ENCODE data around the gene UXT. TPM values are rescaled to one million over a fixed set of nuclear protein-coding genes. Genes with fewer than 3 reads are reported as not detected.

Gene UXT
- total and polyA plus RNA-seq, 2 experiments from 2014 or later = 58.4 to 141 TPM

DNA sequence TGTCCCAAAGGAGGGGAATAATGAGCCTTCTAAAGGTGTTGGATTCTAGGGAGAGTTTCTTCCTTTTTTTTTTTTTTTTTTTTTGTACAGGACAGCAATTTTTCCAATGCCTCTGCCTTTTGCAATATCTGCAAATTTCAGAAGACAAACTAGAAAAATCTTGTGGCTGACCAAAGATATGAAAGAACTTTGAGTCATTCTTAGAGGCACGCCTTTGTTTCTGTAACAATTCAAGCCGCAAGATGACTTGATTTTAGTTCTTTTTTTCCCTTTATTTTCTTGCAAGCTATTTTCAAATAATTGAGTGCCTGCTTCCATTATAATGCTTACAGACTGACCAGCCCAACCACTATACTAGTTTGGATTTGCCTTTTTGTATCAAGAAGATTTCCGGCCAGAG, 47.6 kb upstream of the UXT start (continued):
- TF ChIP-seq NANOG (IDR thresholded peaks at IDR 0.05; ENCODE audit: borderline replicate concordance) = no peak

DNA sequence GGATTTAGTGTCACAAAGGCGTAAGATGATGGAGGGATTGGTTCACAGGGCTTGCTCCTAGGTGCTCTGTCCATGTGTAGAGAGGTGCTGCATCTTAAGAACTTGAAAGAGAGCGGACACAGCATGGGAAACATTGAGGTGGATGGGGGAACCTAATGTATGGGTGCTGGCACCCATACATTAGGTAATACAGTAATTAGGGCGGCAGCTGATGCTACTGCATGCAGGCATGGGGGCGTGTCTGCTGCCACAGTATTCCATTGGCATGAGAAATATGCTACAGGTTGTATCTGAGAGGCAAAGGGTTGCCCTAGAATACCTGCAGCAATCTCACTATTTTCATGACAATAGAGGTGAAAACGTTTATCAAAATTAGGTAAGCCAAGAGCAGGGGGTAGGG, 45.8 kb upstream of the UXT start:
- ATAC-seq (no peak), DNase-seq (ENCODE audit: low spot score) (no peak)
- Histone ChIP-seq H3K27ac (ENCODE audit: low read depth) (no peak overlapping the region), H2AFZ (no peak overlapping the region), H3K36me3 (ENCODE audit: insufficient read depth) (no peaks in the 10 kb centered on the region), H3F3A (replicated peaks; ENCODE audit: low read depth) (no peaks in the 10 kb centered on the region), H3K9me2 (ENCODE audit: insufficient read depth) (no peaks in the 10 kb centered on the region), H3K4me1 (ENCODE audit: insufficient read depth) (no peaks in the 10 kb centered on the region), H3K79me2 (replicated peaks; ENCODE audit: insufficient read depth) (no peaks in the 10 kb centered on the region), H3K27me3 (ENCODE audit: insufficient read depth) (no peaks in the 10 kb centered on the region), H3K4me3 (no peak overlapping the region), H4K20me1 (replicated peaks; ENCODE audit: insufficient read depth) (no peaks in the 10 kb centered on the region), H3K4me2 (no peak overlapping the region)
- Mint-ChIP-seq H3K36me3 (ENCODE audit: low read depth) (no peaks in the 10 kb centered on the region), H3K4me3 (no peak overlapping the region), H3K9me3 (no peaks in the 10 kb centered on the region), H3K27ac (no peak overlapping the region), H3K27me3 (ENCODE audit: insufficient read depth, low read depth, poor library complexity) (no peaks in the 10 kb centered on the region), H3K4me1 (peaks cover 12% of the 10 kb centered on the region; the same call in 2 of the 3 replicates)
- TF ChIP-seq, protein P1, sequence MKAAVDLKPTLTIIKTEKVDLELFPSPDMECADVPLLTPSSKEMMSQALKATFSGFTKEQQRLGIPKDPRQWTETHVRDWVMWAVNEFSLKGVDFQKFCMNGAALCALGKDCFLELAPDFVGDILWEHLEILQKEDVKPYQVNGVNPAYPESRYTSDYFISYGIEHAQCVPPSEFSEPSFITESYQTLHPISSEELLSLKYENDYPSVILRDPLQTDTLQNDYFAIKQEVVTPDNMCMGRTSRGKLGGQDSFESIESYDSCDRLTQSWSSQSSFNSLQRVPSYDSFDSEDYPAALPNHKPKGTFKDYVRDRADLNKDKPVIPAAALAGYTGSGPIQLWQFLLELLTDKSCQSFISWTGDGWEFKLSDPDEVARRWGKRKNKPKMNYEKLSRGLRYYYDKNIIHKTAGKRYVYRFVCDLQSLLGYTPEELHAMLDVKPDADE (IDR thresholded peaks at IDR 0.05) = no peak
- TF ChIP-seq STAT1 (IDR thresholded peaks at IDR 0.05; ENCODE audit: unreplicated experiment) (no peak), ZNF331 (CRISPR knock-in tag; IDR thresholded peaks at IDR 0.05; ENCODE audit: low read depth) (no peak), CREB1 (CRISPR knock-in tag; IDR thresholded peaks at IDR 0.05; ENCODE audit: low read depth) (no peak), ZNF114 (CRISPR knock-in tag; IDR thresholded peaks at IDR 0.05) (no peak), POLR2AphosphoS5 (IDR thresholded peaks at IDR 0.05; ENCODE audit: low read depth) (no peak), NANOG (IDR thresholded peaks at IDR 0.05; ENCODE audit: borderline replicate concordance) (no peak), EZH2phosphoT487 (IDR thresholded peaks at IDR 0.05; ENCODE audit: unreplicated experiment) (no peak), EZH2 (IDR thresholded peaks at IDR 0.05; ENCODE audit: low read depth, unreplicated experiment) (no peak), JUNB (IDR thresholded peaks at IDR 0.05; ENCODE audit: unreplicated experiment) (no peak)
- TF ChIP-seq, protein P2, sequence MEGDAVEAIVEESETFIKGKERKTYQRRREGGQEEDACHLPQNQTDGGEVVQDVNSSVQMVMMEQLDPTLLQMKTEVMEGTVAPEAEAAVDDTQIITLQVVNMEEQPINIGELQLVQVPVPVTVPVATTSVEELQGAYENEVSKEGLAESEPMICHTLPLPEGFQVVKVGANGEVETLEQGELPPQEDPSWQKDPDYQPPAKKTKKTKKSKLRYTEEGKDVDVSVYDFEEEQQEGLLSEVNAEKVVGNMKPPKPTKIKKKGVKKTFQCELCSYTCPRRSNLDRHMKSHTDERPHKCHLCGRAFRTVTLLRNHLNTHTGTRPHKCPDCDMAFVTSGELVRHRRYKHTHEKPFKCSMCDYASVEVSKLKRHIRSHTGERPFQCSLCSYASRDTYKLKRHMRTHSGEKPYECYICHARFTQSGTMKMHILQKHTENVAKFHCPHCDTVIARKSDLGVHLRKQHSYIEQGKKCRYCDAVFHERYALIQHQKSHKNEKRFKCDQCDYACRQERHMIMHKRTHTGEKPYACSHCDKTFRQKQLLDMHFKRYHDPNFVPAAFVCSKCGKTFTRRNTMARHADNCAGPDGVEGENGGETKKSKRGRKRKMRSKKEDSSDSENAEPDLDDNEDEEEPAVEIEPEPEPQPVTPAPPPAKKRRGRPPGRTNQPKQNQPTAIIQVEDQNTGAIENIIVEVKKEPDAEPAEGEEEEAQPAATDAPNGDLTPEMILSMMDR (conservative IDR thresholded peaks at IDR 0.05; ENCODE audit: low read depth in 2 of 2) = no peak
- TF ChIP-seq, protein P3, sequence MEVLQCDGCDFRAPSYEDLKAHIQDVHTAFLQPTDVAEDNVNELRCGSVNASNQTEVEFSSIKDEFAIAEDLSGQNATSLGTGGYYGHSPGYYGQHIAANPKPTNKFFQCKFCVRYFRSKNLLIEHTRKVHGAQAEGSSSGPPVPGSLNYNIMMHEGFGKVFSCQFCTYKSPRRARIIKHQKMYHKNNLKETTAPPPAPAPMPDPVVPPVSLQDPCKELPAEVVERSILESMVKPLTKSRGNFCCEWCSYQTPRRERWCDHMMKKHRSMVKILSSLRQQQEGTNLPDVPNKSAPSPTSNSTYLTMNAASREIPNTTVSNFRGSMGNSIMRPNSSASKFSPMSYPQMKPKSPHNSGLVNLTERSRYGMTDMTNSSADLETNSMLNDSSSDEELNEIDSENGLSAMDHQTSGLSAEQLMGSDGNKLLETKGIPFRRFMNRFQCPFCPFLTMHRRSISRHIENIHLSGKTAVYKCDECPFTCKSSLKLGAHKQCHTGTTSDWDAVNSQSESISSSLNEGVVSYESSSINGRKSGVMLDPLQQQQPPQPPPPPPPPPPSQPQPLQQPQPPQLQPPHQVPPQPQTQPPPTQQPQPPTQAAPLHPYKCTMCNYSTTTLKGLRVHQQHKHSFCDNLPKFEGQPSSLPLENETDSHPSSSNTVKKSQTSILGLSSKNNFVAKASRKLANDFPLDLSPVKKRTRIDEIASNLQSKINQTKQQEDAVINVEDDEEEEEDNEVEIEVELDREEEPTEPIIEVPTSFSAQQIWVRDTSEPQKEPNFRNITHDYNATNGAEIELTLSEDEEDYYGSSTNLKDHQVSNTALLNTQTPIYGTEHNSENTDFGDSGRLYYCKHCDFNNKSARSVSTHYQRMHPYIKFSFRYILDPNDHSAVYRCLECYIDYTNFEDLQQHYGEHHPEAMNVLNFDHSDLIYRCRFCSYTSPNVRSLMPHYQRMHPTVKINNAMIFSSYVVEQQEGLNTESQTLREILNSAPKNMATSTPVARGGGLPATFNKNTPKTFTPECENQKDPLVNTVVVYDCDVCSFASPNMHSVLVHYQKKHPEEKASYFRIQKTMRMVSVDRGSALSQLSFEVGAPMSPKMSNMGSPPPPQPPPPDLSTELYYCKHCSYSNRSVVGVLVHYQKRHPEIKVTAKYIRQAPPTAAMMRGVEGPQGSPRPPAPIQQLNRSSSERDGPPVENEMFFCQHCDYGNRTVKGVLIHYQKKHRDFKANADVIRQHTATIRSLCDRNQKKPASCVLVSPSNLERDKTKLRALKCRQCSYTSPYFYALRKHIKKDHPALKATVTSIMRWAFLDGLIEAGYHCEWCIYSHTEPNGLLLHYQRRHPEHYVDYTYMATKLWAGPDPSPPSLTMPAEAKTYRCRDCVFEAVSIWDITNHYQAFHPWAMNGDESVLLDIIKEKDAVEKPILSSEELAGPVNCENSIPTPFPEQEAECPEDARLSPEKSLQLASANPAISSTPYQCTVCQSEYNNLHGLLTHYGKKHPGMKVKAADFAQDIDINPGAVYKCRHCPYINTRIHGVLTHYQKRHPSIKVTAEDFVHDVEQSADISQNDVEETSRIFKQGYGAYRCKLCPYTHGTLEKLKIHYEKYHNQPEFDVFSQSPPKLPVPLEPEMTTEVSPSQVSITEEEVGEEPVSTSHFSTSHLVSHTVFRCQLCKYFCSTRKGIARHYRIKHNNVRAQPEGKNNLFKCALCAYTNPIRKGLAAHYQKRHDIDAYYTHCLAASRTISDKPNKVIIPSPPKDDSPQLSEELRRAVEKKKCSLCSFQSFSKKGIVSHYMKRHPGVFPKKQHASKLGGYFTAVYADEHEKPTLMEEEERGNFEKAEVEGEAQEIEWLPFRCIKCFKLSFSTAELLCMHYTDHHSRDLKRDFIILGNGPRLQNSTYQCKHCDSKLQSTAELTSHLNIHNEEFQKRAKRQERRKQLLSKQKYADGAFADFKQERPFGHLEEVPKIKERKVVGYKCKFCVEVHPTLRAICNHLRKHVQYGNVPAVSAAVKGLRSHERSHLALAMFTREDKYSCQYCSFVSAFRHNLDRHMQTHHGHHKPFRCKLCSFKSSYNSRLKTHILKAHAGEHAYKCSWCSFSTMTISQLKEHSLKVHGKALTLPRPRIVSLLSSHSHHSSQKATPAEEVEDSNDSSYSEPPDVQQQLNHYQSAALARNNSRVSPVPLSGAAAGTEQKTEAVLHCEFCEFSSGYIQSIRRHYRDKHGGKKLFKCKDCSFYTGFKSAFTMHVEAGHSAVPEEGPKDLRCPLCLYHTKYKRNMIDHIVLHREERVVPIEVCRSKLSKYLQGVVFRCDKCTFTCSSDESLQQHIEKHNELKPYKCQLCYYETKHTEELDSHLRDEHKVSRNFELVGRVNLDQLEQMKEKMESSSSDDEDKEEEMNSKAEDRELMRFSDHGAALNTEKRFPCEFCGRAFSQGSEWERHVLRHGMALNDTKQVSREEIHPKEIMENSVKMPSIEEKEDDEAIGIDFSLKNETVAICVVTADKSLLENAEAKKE (CRISPR knock-in tag; IDR thresholded peaks at IDR 0.05) = no peak
- TF ChIP-seq, protein P4, sequence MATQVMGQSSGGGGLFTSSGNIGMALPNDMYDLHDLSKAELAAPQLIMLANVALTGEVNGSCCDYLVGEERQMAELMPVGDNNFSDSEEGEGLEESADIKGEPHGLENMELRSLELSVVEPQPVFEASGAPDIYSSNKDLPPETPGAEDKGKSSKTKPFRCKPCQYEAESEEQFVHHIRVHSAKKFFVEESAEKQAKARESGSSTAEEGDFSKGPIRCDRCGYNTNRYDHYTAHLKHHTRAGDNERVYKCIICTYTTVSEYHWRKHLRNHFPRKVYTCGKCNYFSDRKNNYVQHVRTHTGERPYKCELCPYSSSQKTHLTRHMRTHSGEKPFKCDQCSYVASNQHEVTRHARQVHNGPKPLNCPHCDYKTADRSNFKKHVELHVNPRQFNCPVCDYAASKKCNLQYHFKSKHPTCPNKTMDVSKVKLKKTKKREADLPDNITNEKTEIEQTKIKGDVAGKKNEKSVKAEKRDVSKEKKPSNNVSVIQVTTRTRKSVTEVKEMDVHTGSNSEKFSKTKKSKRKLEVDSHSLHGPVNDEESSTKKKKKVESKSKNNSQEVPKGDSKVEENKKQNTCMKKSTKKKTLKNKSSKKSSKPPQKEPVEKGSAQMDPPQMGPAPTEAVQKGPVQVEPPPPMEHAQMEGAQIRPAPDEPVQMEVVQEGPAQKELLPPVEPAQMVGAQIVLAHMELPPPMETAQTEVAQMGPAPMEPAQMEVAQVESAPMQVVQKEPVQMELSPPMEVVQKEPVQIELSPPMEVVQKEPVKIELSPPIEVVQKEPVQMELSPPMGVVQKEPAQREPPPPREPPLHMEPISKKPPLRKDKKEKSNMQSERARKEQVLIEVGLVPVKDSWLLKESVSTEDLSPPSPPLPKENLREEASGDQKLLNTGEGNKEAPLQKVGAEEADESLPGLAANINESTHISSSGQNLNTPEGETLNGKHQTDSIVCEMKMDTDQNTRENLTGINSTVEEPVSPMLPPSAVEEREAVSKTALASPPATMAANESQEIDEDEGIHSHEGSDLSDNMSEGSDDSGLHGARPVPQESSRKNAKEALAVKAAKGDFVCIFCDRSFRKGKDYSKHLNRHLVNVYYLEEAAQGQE (IDR thresholded peaks at IDR 0.05; ENCODE audit: unreplicated experiment) = no peak
